ENCODE results near the gene COG7. TPM values are rescaled to one million over a fixed set of nuclear protein-coding genes. Genes with fewer than 3 reads are reported as not detected.
"Not testable (repeated sequence)": the region's sequence is repeated elsewhere in the genome, so short reads cannot be mapped to it uniquely, and the experiment has no call there.

Gene COG7
- total RNA-seq, 1 donor from 2014 or later = 12.5 TPM

DNA sequence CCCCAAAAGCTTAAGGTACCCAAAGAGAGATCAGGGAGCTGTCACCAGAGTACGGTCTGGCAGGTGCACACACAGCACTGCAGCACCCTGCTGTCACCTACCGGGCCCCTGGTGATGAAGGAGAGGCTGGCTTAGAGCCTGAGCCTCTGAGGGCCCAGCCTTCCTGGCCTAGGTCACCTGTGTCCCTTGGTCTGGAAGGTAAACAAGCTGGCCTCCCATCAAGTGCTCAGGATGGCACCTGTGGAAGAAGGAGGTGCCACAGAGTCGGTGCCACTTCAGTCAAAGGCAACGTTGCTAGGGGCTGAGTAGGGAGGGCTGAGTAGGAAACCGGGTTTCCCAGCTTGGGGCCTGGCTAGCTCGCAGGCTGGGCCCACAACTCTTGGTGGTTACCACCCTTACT lies 70.7 kb downstream of the COG7 start:
- Histone ChIP-seq H3K4me3 (ENCODE audit: low read length in 3 of 3) (no peak overlapping the region), H3K9ac (ENCODE audit: low read depth in 1 of 3, low read length in 3 of 3) (no peak overlapping the region), H3K4me1 (ENCODE audit: control insufficient read depth in 3 of 3, insufficient read depth in 3 of 3, low read length in 3 of 3) (no peaks in the 10 kb centered on the region), H3K27ac (ENCODE audit: low read depth, low read length) (no peak overlapping the region), H3K36me3 (ENCODE audit: control insufficient read depth in 3 of 3, insufficient read depth in 3 of 3, low read length in 3 of 3) (no peaks in the 10 kb centered on the region), H3K27me3 (ENCODE audit: control insufficient read depth in 3 of 3, insufficient read depth in 3 of 3, low read length in 3 of 3) (peaks cover 0 to 4% (median 0%) of the 10 kb centered on the region in 3 donors), H3K9me3 (ENCODE audit: control insufficient read depth in 3 of 3, low read length in 3 of 3) (no peaks in the 10 kb centered on the region)

DNA sequence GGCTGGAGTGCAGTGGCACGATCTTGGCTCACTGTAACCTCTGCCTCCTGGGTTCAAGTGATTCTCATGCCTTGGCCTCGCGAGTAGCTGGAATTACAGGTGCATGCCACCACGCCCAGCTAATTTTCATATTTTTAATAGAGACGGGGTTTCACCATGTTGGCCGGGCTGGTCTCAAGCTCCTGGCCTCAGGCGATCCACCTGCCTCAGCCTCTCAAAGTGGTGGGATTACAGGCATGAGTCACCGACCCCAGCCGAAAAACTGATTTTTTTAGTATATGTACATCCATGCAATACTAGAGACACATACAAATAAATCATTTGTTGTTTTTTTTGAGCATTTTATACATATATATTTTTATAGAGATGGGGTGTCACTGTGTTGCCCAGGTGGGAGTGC lies 71.3 kb downstream of the COG7 start:
- not testable (repeated sequence) for H3K27me3 ChIP-seq (ENCODE audit: control insufficient read depth in 3 of 3, insufficient read depth in 3 of 3, low read length in 3 of 3); H3K9me3 ChIP-seq (ENCODE audit: control insufficient read depth in 3 of 3, low read length in 3 of 3); H3K9ac ChIP-seq (ENCODE audit: low read depth in 1 of 3, low read length in 3 of 3); H3K4me1 ChIP-seq (ENCODE audit: control insufficient read depth in 3 of 3, insufficient read depth in 3 of 3, low read length in 3 of 3); H3K36me3 ChIP-seq (ENCODE audit: control insufficient read depth in 3 of 3, insufficient read depth in 3 of 3, low read length in 3 of 3); H3K4me3 ChIP-seq (ENCODE audit: low read length in 3 of 3); H3K27ac ChIP-seq (ENCODE audit: low read depth, low read length)

GRCh38 chr16:23380501-23380951 lies 72.5 kb downstream of the COG7 start:
- Histone ChIP-seq H3K36me3 (ENCODE audit: control insufficient read depth in 3 of 3, insufficient read depth in 3 of 3, low read length in 3 of 3) (no peaks in the 10 kb centered on the region), H3K9me3 (ENCODE audit: control insufficient read depth in 3 of 3, low read length in 3 of 3) (no peaks in the 10 kb centered on the region), H3K27me3 (ENCODE audit: control insufficient read depth in 3 of 3, insufficient read depth in 3 of 3, low read length in 3 of 3) (peaks cover 0 to 4% (median 0%) of the 10 kb centered on the region in 3 donors), H3K4me3 (ENCODE audit: low read length in 3 of 3) (no peak overlapping the region), H3K9ac (ENCODE audit: low read depth in 1 of 3, low read length in 3 of 3) (no peak overlapping the region), H3K4me1 (ENCODE audit: control insufficient read depth in 3 of 3, insufficient read depth in 3 of 3, low read length in 3 of 3) (no peaks in the 10 kb centered on the region), H3K27ac (ENCODE audit: low read depth, low read length) (no peak overlapping the region)

DNA sequence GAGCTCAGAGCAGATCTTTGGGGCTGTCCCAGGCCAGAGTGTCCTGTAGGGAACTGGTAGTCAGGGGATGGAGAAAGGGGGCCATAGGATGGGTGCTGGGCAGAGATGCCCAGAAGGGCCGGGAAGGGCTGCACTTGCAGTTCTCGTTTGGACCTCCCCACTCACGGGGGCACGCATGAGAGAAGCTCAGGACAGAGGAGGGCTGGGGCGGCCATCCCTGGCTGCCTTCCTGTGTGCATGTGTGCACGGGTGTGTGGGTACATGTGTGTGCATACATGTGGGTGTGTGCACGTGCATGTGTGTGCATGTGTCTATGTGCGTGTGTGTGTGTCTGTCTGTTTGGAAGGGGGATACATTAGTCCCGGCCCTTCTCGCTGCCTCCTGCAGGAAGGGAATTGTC lies 73.3 kb downstream of the COG7 start:
- H3K36me3 ChIP-seq (ENCODE audit: control insufficient read depth in 3 of 3, insufficient read depth in 3 of 3, low read length in 3 of 3) = no peaks in the 10 kb centered on the region
- H3K4me3 ChIP-seq (ENCODE audit: low read length in 3 of 3) = no peak overlapping the region
- peaks cover 0 to 4% (median 0%) of the 10 kb centered on the region in 3 donors for H3K27me3 ChIP-seq (ENCODE audit: control insufficient read depth in 3 of 3, insufficient read depth in 3 of 3, low read length in 3 of 3)
- H3K4me1 ChIP-seq (ENCODE audit: control insufficient read depth in 3 of 3, insufficient read depth in 3 of 3, low read length in 3 of 3) = no peaks in the 10 kb centered on the region
- H3K9ac ChIP-seq (ENCODE audit: low read depth in 1 of 3, low read length in 3 of 3) = no peak overlapping the region
- H3K9me3 ChIP-seq (ENCODE audit: control insufficient read depth in 3 of 3, low read length in 3 of 3) = no peaks in the 10 kb centered on the region
- H3K27ac ChIP-seq (ENCODE audit: low read depth, low read length) = no peak overlapping the region

GRCh38 chr16:23378921-23379320 lies 74.1 kb downstream of the COG7 start:
- no peak overlapping the region for H3K9ac ChIP-seq (ENCODE audit: low read depth in 1 of 3, low read length in 3 of 3)
- H3K27me3 ChIP-seq (ENCODE audit: control insufficient read depth in 3 of 3, insufficient read depth in 3 of 3, low read length in 3 of 3) = peaks cover 0 to 4% (median 0%) of the 10 kb centered on the region in 3 donors
- no peak overlapping the region for H3K27ac ChIP-seq (ENCODE audit: low read depth, low read length)
- no peaks in the 10 kb centered on the region for H3K4me1 ChIP-seq (ENCODE audit: control insufficient read depth in 3 of 3, insufficient read depth in 3 of 3, low read length in 3 of 3)
- no peaks in the 10 kb centered on the region for H3K9me3 ChIP-seq (ENCODE audit: control insufficient read depth in 3 of 3, low read length in 3 of 3)
- H3K4me3 ChIP-seq (ENCODE audit: low read length in 3 of 3) = no peak overlapping the region
- no peaks in the 10 kb centered on the region for H3K36me3 ChIP-seq (ENCODE audit: control insufficient read depth in 3 of 3, insufficient read depth in 3 of 3, low read length in 3 of 3)

GRCh38 chr16:23378256-23378655 lies 74.7 kb downstream of the COG7 start:
- no peaks in the 10 kb centered on the region for H3K9me3 ChIP-seq (ENCODE audit: control insufficient read depth in 3 of 3, low read length in 3 of 3)
- H3K27ac ChIP-seq (ENCODE audit: low read depth, low read length) = no peak overlapping the region
- no peaks in the 10 kb centered on the region for H3K4me1 ChIP-seq (ENCODE audit: control insufficient read depth in 3 of 3, insufficient read depth in 3 of 3, low read length in 3 of 3)
- H3K36me3 ChIP-seq (ENCODE audit: control insufficient read depth in 3 of 3, insufficient read depth in 3 of 3, low read length in 3 of 3) = no peaks in the 10 kb centered on the region
- no peak overlapping the region for H3K4me3 ChIP-seq (ENCODE audit: low read length in 3 of 3)
- H3K9ac ChIP-seq (ENCODE audit: low read depth in 1 of 3, low read length in 3 of 3) = no peak overlapping the region
- peaks cover 0 to 6% (median 4%) of the 10 kb centered on the region in 3 donors for H3K27me3 ChIP-seq (ENCODE audit: control insufficient read depth in 3 of 3, insufficient read depth in 3 of 3, low read length in 3 of 3)

DNA sequence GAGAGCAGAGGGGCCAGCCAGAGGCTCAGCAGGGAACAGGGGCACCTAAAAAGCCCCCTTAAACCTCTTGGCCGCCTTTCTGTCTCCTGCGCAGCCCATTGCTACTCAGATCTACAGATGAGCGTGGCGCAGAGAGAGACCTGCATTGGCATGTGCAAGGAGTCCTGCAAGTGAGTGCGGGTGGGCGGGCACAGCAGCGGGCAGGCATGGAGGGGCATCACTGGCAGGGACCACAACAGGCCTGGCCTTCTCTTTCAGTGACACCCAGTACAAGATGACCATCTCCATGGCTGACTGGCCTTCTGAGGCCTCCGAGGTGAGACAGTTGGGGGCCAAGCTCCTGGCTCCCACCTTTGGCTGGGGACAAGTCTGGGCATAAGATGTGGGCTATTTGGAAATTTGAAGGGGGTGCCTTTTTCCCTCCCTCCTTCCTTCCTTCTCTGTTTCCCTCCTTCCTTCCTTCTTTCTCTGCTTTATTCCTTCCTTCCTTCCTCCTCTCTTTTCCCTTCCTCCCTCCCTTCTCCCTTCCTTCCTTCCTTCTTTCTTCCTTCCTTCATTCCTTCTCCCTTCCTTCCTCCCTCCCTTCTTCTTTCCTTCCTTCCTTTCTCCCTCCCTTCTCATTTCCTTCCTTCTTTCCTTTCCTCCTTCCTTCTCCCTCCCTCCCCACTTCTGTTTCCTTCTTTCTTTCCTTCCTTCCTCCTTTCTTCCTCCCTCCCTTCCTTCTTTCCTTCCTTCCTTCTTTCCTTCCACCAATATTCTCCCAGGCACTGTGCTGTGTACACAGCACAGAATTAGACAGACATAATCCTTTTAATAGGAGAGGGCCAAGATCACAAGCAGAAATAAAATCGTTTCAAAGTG lies 75.7 kb downstream of the COG7 start:
- no peaks in the 10 kb centered on the region for H3K4me1 ChIP-seq (ENCODE audit: control insufficient read depth in 3 of 3, insufficient read depth in 3 of 3, low read length in 3 of 3)
- no peaks in the 10 kb centered on the region for H3K36me3 ChIP-seq (ENCODE audit: control insufficient read depth in 3 of 3, insufficient read depth in 3 of 3, low read length in 3 of 3)
- H3K27me3 ChIP-seq (ENCODE audit: control insufficient read depth in 3 of 3, insufficient read depth in 3 of 3, low read length in 3 of 3) = peaks cover 0 to 6% (median 4%) of the 10 kb centered on the region in 3 donors
- no peak overlapping the region for H3K9ac ChIP-seq (ENCODE audit: low read depth in 1 of 3, low read length in 3 of 3)
- H3K27ac ChIP-seq (ENCODE audit: low read depth, low read length) = no peak overlapping the region
- no peaks in the 10 kb centered on the region for H3K9me3 ChIP-seq (ENCODE audit: control insufficient read depth in 3 of 3, low read length in 3 of 3)
- H3K4me3 ChIP-seq (ENCODE audit: low read length in 3 of 3) = no peak overlapping the region

GRCh38 chr16:23375643-23376042 lies 77.3 kb downstream of the COG7 start:
- Histone ChIP-seq H3K27ac (ENCODE audit: low read depth, low read length) (no peak overlapping the region), H3K27me3 (ENCODE audit: control insufficient read depth in 3 of 3, insufficient read depth in 3 of 3, low read length in 3 of 3) (peaks cover 3 to 13% (median 7%) of the 10 kb centered on the region in 3 donors), H3K9me3 (ENCODE audit: control insufficient read depth in 3 of 3, low read length in 3 of 3) (no peaks in the 10 kb centered on the region), H3K9ac (ENCODE audit: low read depth in 1 of 3, low read length in 3 of 3) (no peak overlapping the region), H3K4me3 (ENCODE audit: low read length in 3 of 3) (no peak overlapping the region), H3K36me3 (ENCODE audit: control insufficient read depth in 3 of 3, insufficient read depth in 3 of 3, low read length in 3 of 3) (no peaks in the 10 kb centered on the region), H3K4me1 (ENCODE audit: control insufficient read depth in 3 of 3, insufficient read depth in 3 of 3, low read length in 3 of 3) (no peaks in the 10 kb centered on the region)

DNA sequence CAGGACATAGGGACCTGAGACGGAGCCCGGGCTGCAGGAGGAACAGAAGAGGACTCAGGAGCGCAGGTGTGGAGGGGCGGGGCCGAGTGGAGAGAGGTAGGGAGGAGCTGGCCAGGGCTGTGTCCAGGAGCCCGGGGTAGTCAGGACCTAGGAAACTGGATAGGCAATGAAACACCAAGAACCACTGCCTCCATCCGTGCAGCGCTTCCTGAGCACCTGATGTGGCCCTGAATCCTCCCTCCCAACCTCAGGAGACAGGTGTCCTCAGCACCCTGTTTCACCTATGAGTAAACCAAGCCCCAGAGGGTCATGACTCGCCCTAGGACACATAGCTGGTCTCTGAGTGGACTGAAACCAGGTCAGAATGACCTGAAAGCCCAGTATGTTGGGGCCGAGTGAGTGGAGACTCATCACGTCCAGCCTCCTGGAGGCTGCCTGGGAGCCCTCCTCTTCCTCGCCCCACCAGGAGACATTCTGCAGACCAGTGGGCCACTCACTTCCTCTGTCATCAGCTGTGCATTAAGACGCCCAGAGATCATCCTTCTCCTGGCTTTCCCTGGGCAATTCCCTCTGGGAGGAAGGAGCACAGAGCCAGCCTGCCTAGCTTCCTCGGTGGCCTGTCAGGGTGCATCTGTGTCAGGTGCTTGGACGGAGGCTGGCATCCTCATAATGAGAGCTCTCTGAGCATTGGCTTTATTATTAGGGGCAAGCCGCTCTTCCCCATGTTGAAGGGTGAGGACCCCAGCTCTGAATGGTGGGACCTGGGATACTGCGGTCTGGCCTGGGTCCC lies 78.1 kb downstream of the COG7 start:
- no peak overlapping the region for H3K9ac ChIP-seq (ENCODE audit: low read depth in 1 of 3, low read length in 3 of 3)
- no peaks in the 10 kb centered on the region for H3K4me1 ChIP-seq (ENCODE audit: control insufficient read depth in 3 of 3, insufficient read depth in 3 of 3, low read length in 3 of 3)
- H3K27ac ChIP-seq (ENCODE audit: low read depth, low read length) = no peak overlapping the region
- no peaks in the 10 kb centered on the region for H3K36me3 ChIP-seq (ENCODE audit: control insufficient read depth in 3 of 3, insufficient read depth in 3 of 3, low read length in 3 of 3)
- H3K9me3 ChIP-seq (ENCODE audit: control insufficient read depth in 3 of 3, low read length in 3 of 3) = no peaks in the 10 kb centered on the region
- H3K27me3 ChIP-seq (ENCODE audit: control insufficient read depth in 3 of 3, insufficient read depth in 3 of 3, low read length in 3 of 3) = peaks cover 4 to 15% (median 9%) of the 10 kb centered on the region in 3 donors
- H3K4me3 ChIP-seq (ENCODE audit: low read length in 3 of 3) = no peak overlapping the region
